A172 (cell line): ENCODE results near the gene AP3B2. TPM values are rescaled to one million over a fixed set of nuclear protein-coding genes. Genes with fewer than 3 reads are reported as not detected.
"Not testable (repeated sequence)": the region's sequence is repeated elsewhere in the genome, so short reads cannot be mapped to it uniquely, and the experiment has no call there.

Experiments
- DNase-seq: peaks from one replicate; pipeline ENCODE4 v3.0.0-alpha.2; 2015; ENCODE audit warnings: low spot score
- total RNA-seq: library from RNA; depleted of rRNA; stranded (reverse); fragments of >200 nt; shearing (Covaris generic); gene quantifications from 2 replicates; pipeline ENCODE4 v1.2.3, GENCODE V29; 2014

AP3B2 gene
- total RNA-seq, 1 experiment from 2014 or later = 0.09 TPM

DNA sequence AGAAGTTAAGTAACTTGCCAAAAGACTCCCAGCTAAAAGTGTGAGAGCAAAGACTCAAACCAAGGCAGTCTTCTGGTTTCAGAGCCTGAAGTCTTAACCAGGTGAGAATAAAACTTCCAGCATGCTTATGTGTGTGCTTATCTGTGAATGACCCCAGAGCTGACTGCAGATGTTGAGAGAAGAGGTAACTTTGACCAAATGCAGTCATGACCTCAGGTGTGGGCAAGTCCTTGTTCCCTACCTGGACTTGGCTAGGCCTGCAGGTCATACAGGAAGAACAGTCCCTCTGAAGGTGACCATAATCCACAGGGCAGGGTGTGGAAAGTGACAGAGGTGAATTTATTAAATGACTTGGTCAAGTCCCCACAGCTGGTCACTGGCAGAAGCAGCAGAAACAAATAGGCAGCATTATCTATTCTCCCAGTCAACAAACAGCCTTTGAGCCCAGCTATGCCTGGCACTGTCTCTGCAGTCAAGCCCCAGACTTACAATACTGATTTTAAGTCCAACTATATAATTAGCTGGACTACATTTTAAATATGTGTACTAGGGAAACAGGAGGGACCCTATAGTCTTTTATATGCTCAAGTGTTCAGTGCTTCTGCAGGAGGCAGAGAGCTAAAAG, 59.5 kb downstream of the AP3B2 start:
- DNase-seq = no peak

DNA sequence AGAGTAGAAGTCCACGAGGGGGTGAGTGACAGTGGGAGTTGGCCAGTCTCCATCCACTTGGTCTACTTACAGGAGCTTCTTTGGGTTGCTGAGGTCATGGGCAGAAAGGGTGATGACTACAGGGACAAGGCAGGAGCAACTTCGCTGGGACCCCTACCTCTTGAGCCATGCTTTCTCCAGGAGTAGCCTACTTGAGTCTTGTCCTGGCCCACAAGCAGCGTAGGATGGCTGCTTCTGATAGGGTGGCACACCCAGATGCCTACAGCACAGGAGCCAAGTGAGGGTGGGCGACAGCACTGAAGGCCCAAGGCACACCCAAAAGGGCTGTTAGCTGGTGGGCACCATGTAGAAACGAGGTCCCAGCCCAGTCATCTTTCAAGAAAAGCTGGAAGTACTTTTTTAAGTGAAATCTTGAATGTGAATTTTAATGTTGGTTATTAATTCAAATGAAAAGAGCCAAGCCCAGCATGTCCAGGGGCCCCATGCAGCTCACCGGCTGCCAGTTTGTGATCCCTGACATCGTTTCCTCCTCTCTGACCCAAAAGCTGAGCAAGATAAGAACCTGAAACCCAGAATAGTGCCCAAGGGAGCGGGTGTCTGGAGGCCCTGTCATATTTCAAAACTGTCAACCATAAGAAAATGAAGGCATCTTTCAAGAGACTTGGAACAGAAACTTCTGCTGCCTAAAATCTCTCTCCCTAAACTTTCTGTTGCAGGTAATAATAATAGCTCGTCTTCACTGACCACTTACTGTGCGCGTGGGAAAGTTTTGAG, 60.3 kb downstream of the AP3B2 start:
- no peak for DNase-seq

DNA sequence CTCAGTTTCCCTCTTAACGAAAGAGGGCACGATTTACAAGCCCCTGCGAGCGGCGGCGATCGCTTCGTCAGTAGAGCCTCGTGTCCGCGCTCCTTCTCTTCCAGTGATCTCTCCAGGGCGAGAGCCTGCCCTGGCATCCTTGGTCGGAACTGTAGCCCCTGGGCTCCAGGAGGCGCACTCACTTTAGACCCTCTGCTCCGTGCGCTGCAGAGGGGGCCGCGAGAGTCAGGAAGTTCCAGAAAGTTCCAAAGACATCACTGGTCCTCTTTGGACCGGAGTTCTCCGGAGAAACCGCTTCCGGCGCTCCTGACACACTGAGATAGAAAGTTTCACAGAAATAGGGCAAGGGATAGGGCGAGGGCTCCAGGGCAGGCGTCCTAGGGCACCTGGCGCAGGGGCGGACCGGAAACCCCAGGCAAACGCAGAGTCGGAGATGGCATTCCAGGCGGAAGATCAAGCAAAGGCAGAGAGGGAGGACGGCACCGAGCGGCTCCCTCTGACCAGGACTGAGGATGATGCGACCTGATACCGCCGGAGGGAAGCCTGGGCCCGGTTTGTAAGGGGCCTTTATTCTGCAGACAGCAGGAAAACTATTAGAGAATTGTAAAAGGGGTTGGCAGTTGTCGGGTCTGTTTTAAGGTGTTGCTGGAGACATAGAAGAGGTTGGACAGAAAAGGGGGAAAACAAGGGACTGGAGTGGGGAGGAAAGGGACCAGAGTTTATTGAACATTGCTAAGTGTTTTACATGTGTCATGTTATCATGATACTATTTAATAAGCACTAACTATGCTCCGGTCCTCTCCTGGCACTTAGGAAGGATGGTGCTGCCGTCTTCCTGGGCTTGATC, 61.2 kb downstream of the AP3B2 start:
- DNase-seq = no peak

DNA sequence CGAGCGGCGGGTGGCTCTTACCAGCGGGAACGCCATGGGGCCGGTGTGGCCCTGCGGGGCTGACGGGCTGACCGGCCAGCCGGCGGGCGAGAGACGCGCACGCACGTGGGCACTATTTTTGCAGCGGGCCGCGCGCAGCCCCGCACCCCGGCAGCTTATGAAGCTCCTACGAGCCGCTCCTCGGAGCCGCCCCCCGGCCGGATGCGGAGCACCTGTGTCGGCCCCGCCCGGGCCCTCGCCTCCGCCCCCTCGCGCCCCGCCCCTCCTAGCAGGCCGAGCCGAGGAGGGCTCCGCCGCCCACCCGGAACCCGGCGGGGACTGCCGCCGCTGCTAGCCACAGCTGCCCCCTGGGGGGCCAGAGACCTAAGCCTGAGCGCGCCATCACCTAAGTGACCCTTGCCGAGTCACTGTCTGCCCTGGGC, 61.8 kb downstream of the AP3B2 start:
- DNase-seq = peak; percentile 21

DNA sequence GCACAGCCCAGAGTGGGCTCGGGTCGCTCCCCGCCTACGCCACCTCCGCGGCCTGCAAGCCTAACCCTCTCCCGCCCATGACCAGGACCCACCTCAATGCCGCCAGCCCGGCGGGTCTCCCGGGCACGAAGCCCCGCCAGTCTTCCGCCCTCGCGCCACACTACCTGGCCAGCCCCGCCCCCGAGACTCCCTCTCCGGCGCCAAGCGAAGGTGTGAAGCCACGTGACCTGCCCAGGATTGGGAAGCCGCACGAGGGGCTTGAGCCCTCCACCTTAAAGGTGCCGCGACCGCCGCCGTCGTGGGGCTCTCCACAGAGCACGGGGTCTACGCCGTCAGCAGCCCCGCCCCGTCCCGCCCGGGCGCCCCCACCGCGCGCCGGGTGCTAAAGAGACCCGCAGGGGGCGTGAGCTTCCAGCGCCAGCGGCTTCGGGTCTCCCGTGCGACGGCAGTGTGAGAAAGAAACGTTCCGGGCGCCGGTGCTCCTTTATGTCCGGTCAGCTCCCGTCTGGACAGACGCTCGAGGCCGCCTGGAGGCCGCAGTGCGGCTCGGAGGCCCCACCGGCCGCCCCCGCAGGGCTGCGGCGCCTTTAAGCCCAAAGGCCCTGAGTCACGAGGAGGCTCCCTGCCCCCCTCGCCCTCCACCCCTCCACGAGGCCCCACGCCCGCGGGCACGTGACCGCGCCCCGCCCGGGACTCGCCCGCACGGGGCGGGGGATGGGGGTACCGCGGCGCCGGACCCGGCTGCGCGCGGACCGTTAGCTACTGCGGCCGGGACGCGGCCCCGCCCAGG, 62.4 kb downstream of the AP3B2 start, which contains the start of gene CPEB1:
Gene CPEB1 (minus strand): TSS at position 319 of the 790 bp plus-strand sequence. CDS start 18,904 bp downstream, outside the sequence.
- peak; percentile 41 for DNase-seq

DNA sequence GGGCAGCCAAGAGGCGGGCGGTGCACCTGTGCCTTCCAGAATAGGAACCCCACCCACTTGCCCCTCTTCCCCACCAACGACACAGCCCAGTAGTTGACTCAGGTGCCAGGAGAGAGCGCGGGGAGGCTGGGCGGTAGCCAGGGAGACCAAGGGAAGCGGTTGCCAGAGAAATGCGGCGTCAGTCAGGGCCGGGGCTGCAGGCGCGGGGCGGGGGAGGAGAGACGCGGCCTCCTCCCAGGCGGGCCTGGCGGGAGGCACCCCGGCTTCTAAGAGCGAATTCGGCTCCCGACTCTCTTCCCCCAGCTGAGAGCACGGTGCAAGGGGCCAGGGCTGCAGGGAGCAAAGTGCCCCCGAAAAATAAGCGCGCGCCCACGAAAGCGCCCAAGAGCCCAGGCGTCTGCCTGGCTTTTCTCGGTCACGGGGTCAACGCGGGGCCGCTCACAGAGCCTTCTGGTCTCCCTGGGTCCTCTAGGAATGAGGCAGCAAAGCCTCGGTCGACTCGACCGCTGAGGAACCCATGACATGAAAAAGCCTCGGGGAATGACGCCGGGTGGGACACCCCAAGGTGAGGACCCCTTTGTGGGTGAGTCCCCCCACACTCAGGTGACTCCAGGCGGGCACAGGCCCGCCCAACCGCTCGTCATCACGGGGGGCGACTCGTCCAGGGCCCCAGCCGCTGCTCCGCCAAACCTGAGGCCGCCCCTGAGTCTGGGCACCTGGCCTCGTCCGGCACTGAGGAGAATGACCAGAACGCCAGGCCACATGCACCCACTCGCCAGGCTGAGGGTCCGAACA, 63.2 kb downstream of the AP3B2 start:
- no peak for DNase-seq

DNA sequence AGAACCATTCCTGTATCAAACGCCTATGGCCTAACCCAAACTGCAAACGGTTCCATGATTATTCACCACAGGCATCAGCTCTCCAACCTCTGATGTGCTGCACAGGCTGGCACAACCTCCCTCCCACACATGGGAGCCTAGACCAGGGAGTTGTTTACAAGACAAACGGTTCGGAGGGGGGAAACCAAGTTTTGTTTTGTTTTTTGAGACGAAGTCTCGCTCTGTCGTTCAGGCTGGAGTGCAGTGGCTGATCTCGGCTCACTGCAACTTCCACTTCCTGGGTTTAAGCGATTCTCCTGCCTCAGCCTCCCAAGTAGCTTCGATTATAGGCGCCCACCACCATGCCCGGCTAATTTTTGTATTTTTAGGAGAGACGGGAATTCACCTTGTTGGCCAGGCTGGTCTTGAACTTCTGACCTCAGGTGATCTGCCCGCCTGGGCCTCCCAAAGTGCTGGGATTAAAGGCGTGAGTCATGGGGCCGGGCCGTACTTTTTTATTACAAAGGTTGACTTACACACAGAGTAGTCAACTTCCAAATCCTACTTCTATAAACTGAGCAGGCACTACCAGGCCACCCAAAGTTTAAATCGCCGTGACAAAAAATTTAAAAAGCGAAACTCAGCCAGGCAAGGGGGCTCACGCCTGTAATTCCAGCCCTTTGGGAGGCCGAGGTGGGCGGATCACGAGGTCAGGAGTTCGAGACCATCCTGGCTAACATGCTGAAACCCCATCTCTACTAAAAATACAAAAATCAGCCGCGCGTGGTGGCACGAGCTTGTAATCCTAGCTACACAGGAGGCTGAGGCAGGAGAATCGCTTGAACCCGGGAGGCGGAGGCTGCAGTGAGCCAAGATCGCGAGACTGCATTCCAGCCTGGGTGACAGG, 64.5 kb downstream of the AP3B2 start:
- DNase-seq = not testable (repeated sequence)

DNA sequence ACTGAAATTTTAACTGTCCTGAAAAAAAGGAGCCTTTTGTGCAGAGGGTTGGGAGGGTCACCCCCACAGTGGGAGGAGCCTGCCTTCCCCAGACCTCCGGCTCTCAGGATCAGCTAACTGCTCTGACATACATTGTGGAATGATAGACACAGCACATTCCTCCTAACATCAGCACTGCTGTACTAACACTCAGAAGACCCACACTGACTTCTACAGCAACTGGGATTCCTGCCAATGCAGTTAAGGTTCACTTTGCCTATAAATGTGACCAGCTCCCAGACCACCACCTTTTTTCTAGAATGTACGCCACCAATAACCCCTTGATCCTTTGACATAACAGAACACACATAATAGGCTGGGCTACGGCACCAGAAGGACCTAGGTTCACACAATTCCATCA, 65.7 kb downstream of the AP3B2 start:
- DNase-seq = no peak

DNA sequence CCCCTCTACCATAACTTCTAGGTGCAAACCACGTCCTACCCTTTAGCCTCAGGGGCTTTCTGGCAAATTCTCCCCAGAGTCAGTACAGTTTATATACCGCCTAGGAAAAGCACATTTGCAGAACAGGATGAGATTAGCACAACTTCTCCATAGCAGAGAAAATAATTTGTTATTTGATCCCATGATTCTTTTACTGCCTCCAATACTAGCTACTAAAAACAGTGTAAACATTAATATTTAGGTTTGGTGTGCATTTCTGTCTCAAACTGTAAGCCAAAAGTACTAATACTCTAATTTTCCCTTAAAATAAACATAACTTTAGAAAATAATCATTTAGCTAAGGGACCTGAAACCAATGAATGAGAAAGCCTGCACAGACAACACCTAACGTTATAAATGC, 67.0 kb downstream of the AP3B2 start:
- no peak for DNase-seq

DNA sequence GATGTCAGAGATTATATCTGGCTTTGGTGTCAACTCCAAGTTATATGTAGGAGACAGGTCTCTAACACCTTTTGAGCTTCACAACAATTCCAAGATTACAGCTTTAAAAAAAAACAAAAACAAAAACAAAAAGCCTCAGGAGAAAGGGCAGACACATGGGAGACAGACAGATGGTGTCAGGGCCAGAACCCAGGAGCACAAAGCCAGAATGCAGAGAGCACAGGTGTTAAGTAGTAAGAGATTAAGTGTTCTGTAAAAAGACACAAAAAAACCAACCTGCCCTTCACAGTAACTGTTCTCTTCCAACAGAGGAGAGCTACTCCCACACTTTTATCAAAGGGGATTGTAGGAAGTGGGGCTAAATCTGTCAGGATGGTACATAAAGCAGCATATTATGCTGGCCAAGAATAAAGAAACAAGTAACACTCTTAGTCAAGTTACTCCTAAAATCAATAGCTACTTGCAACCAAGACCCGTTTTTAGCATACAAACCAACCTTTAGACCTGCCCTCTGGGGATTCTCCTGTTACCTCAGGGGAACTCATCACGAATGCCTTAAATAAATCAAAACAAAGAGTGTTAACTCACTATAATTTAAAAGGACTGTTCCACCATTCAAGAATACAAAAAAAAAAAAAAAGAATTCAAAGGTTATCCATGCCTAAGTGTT, 68.4 kb downstream of the AP3B2 start:
- no peak for DNase-seq

DNA sequence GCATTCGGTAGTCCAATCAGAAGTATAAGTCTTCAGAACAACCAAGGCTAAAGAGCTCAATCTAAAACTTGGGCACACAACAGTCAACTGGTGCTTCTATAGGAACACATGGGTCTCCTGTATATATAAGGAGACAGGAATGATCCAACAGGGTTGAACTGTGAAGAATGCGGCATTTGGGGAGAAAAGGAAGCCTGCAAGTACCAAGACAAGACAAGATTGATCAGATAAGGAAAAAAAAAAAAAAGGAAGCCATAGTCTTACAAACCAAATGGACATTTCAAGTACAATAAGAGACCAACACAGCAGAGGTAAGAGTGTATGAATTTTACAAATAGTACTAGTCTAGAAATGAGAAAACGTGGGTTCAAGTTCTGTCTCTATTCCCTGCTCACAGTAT, 69.0 kb downstream of the AP3B2 start:
- DNase-seq = no peak

DNA sequence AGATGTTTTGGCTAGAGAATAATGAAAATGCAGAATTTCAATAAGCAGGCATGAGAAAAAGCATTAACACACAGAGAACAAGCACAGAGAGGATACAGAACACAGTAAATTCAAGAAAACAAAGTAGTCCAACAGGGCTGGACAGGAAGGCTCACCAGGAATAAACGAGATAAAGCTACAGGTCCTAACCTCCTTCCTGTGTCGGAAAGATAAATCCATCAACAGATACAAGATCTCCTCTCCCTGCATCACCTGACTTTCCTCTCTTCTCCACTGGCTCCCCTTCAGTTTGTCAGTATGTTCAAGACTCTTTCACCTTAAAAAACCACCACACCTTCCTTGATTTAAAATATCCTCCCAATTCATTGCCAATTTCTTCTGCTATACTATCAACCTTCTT, 73.9 kb downstream of the AP3B2 start:
- no peak for DNase-seq

DNA sequence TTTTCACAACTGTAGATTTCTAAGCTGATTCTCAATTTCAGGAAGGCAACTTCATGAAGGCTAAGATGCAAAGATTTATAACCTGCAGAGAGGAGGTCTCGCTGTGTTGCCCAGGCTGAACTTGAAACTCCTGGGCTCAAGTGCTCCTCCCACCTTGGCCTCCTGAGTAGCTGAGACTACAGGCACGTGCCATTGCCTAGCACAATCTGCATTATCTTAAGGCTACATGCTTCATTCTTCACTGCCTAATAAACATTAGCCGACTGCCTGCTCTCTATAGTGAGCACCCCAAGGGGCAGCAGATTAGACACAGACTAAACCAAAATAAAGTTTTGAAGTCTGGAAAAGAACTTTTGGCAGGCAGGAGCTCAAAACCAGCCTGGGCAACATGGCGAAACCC, 79.6 kb downstream of the AP3B2 start:
- no peak for DNase-seq

DNA sequence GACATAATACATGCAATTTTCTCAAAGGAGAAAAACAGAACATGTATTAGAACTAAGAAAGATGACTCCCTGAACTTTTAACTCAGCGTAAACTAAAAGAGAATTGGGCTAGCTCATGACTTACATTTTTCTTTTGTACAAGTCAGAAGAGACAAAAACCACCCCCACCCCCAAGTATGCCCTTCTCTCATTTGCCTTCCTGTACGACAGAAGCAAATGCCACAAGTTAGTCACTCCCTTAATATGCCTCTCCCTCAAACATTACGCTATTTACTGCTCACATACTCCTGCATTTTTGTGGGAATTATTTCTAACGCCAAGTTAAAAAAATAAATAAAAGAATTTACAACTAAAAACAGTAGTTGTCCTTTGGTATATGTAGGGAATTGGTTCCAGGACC, 84.5 kb downstream of the AP3B2 start:
- DNase-seq = no peak

DNA sequence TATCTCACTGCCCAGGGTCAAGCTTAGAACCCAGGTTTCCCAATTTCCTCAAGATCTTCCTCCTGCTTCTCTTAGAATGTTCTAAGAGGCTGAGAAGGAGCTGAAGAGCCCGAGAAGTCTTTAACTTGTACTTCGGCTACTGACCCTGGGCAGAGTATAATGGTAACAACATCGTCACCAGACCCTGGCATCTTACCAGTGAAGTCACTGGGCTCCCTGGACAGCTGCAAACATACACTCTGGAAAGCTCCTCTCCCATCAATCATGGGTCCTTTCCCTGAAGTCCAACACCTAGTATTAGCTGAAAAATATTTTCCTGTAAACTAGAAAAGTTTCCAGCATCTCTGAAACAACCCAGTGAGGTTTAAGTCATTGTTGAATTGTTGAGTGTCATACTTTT, 85.2 kb downstream of the AP3B2 start:
- no peak for DNase-seq

DNA sequence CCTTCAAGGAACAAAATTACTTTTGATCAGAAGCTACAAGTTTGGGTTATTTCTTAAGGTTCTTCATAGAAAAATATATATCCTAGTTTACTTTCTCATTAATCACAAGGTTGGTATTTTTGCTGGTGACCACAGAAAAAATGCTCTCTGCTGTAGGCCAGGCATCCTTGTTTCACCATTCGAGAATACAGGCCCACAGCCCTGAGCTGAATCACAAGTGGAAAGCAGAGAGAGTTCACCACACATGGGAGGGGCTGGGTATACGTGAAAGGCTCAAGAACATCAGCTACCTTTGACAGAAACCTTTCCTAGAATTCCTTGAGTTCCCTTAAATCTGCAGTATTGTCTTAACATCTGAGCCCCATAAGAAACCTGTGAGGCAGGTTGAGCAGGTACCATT, 85.7 kb downstream of the AP3B2 start:
- DNase-seq = no peak

DNA sequence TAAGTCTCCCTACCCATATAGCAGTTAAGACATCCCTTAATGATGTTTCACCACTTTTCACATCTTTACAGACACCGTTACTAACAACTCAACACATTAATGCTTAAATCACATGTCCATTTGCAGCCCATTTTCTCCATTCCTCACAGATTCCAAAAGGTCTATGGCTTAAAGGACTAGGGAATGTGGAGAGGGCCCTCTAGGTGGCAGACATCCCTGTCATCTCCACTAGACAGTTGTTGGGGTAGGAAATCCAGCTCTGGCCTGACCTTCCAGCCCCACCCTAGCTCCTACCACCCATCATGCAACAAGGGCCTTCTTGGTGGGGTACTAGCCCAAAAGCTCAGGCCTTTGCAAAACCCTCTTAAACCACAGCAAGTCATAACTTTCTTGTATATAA, 87.7 kb downstream of the AP3B2 start:
- peak; percentile 8 for DNase-seq

DNA sequence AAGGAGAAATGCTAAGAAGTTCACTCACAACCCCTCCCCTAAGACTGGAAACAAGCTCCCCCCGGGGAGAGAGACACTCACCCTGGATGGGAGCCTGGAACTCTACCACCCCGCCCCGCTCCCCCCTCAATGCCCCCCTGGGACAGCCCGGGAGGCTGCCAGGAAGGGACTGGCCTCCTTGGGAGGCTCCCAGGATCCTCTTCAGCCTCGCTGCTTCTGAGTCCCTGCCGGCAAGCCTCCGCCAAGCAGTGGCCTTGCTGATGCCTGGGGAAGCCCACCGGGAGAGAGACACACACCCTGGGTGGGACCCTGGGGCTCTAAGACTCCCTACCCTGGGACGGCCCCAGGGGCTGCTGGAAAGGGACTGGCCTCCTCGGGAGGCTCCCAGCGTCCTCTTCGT, 95.9 kb downstream of the AP3B2 start:
- DNase-seq = no peak

DNA sequence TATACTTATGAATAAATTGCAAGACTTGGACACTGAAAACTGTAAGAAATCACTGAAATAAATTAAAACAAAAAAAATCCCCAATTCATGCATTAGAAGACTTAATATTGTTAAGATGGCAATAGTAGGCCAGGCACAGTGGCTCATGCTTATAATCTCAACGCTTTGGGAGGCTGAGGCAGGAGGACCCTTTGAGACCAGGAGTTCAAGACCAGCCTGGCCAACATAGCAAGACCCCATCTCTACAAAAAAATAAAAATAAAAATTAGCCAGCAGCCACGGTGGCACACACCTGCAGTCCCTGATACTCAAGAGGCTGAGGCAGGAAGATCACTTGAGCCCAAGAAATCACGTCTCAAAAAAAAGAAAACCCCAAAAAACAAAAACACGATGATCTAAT, 98.3 kb downstream of the AP3B2 start:
- DNase-seq = no peak
